Activated CD8-positive, alpha-beta memory T cell treated with anti-CD3 and anti-CD28 coated beads, Interleukin-2, amount 10 ng/mL, durations not matched to agents 7 days and 5 days (primary cell): Measurements from ENCODE around the gene RERE. TPM values are rescaled to one million over a fixed set of nuclear protein-coding genes. Genes with fewer than 3 reads are reported as not detected.

Experiments
- ATAC-seq: fragments of 150-1000 bp; cut with Tn5 transposase; one replicate; pipeline ENCODE4 v1.10.0; 2021; ENCODE audit warnings: moderate library complexity
- CTCF ChIA-PET: fragments of 350-600 bp; sonication (Branson Sonifier 250); formaldehyde crosslinking; loops from one replicate; lab custom pipeline; 2021; ENCODE audit warnings: antibody characterized with exemption; lab: Charles Lee
- DNase-seq: peaks from one replicate; pipeline ENCODE4 v3.0.0-alpha.2; 2020
- H3K27ac Mint-ChIP-seq: one replicate; pipeline ENCODE4 v1.8.0; 2021; ENCODE audit warnings: mild to moderate bottlenecking, mixed read lengths
- H3K27me3 Mint-ChIP-seq: one replicate; pipeline ENCODE4 v1.8.0; 2021; ENCODE audit warnings: mixed read lengths
- H3K36me3 Mint-ChIP-seq: one replicate; pipeline ENCODE4 v1.8.0; 2021; ENCODE audit warnings: mild to moderate bottlenecking, mixed read lengths
- H3K4me1 Mint-ChIP-seq: one replicate; pipeline ENCODE4 v1.8.0; 2021; ENCODE audit warnings: mixed read lengths
- H3K4me3 Mint-ChIP-seq: one replicate; pipeline ENCODE4 v1.8.0; 2021; ENCODE audit warnings: mild to moderate bottlenecking, moderate library complexity, mixed read lengths
- H3K9me3 Mint-ChIP-seq: one replicate; pipeline ENCODE4 v1.8.0; 2022; ENCODE audit warnings: low read depth, mixed read lengths
- total RNA-seq, 2 experiments: library from RNA; stranded (reverse); gene quantifications; one replicate each; pipeline ENCODE4 v1.2.3, GENCODE V29; 2021

Gene RERE
- total RNA-seq, 2 experiments from 2014 or later: 38.3 TPM

GRCh38 chr1:8478566-8478965 lies 338.9 kb downstream of the RERE start:
- Mint-ChIP-seq H3K4me3 (no peak overlapping the region), H3K4me1 (peaks cover 30% of the 10 kb centered on the region), H3K27ac (no peak overlapping the region), H3K9me3 (no peaks in the 10 kb centered on the region), H3K27me3 (no peaks in the 10 kb centered on the region), H3K36me3 (peaks cover 1% of the 10 kb centered on the region)
- DNase-seq (no peak), ATAC-seq (no peak)
- CTCF ChIA-PET: interaction anchor here (0.9 kb wide), 1 partner anchor 13 kb away, joined by 3 read pairs; no protein-coding TSS in a partner anchor

GRCh38 chr1:8477983-8478362 lies 339.5 kb downstream of the RERE start:
- H3K4me3 Mint-ChIP-seq: no peak overlapping the region
- H3K9me3 Mint-ChIP-seq: no peaks in the 10 kb centered on the region
- peaks cover 1% of the 10 kb centered on the region for H3K36me3 Mint-ChIP-seq
- no peak overlapping the region for H3K27ac Mint-ChIP-seq
- H3K27me3 Mint-ChIP-seq: no peaks in the 10 kb centered on the region
- H3K4me1 Mint-ChIP-seq: peaks cover 36% of the 10 kb centered on the region
- no peak for DNase-seq
- no peak for ATAC-seq
- CTCF ChIA-PET: no interaction called here

- DNase-seq (peak; percentile 45), ATAC-seq (peak; percentile 72)
- no peak overlapping the region for H3K27ac Mint-ChIP-seq
- CTCF ChIA-PET: interaction anchor here (1.2 kb wide), 1 partner anchor 9 kb away, joined by 3 read pairs; no protein-coding TSS in a partner anchor
- H3K9me3 Mint-ChIP-seq: no peaks in the 10 kb centered on the region
- H3K4me3 Mint-ChIP-seq: no peak overlapping the region
- no peaks in the 10 kb centered on the region for H3K27me3 Mint-ChIP-seq
- H3K36me3 Mint-ChIP-seq: peaks cover 1% of the 10 kb centered on the region
- H3K4me1 Mint-ChIP-seq: peaks cover 42% of the 10 kb centered on the region
Observed at GRCh38 chr1:8477166-8477982, 340.1 kb downstream of the RERE start.

- no peaks in the 10 kb centered on the region for H3K9me3 Mint-ChIP-seq
- no peak overlapping the region for H3K4me3 Mint-ChIP-seq
- ATAC-seq: no peak
- peaks cover 1% of the 10 kb centered on the region for H3K36me3 Mint-ChIP-seq
- H3K27ac Mint-ChIP-seq: no peak overlapping the region
- H3K27me3 Mint-ChIP-seq: no peaks in the 10 kb centered on the region
- DNase-seq: no peak
- peaks cover 45% of the 10 kb centered on the region for H3K4me1 Mint-ChIP-seq
- CTCF ChIA-PET: no interaction called here
Observed at GRCh38 chr1:8476006-8476405, 341.4 kb downstream of the RERE start.

- ATAC-seq (no peak), DNase-seq (no peak)
- Mint-ChIP-seq H3K27me3 (no peaks in the 10 kb centered on the region), H3K36me3 (peaks cover 1% of the 10 kb centered on the region), H3K4me3 (no peak overlapping the region), H3K4me1 (peaks cover 45% of the 10 kb centered on the region), H3K27ac (no peak overlapping the region), H3K9me3 (no peaks in the 10 kb centered on the region)
- CTCF ChIA-PET: interaction anchor here (0.8 to 1.3 kb wide), 2 partner anchors 77 to 374 kb away, joined by 3 to 4 read pairs; no protein-coding TSS in a partner anchor
Observed at GRCh38 chr1:8474369-8474768, 343.1 kb downstream of the RERE start.

- H3K27me3 Mint-ChIP-seq: no peaks in the 10 kb centered on the region
- DNase-seq (no peak), ATAC-seq (no peak)
- peaks cover 1% of the 10 kb centered on the region for H3K36me3 Mint-ChIP-seq
- H3K27ac Mint-ChIP-seq: no peak overlapping the region
- no peaks in the 10 kb centered on the region for H3K9me3 Mint-ChIP-seq
- H3K4me1 Mint-ChIP-seq: peaks cover 45% of the 10 kb centered on the region
- CTCF ChIA-PET: interaction anchor here (0.8 to 1.3 kb wide), 2 partner anchors 77 to 375 kb away, joined by 3 to 4 read pairs; no protein-coding TSS in a partner anchor
- H3K4me3 Mint-ChIP-seq: no peak overlapping the region
Observed at GRCh38 chr1:8473891-8474300, 343.5 kb downstream of the RERE start.

- ATAC-seq: no peak
- CTCF ChIA-PET: interaction anchor here (0.8 to 1.3 kb wide), 3 partner anchors 60 to 376 kb away, joined by 3 to 4 read pairs (median 3); no protein-coding TSS in a partner anchor
- Mint-ChIP-seq H3K4me1 (peaks cover 45% of the 10 kb centered on the region), H3K9me3 (no peaks in the 10 kb centered on the region), H3K27ac (no peak overlapping the region), H3K27me3 (no peaks in the 10 kb centered on the region), H3K36me3 (peaks cover 1% of the 10 kb centered on the region), H3K4me3 (no peak overlapping the region)
- no peak for DNase-seq
Observed at GRCh38 chr1:8473121-8473875, 344.1 kb downstream of the RERE start.

GRCh38 chr1:8472668-8473067 lies 344.8 kb downstream of the RERE start:
- peak; percentile 62 for DNase-seq
- Mint-ChIP-seq H3K4me3 (no peak overlapping the region), H3K9me3 (no peaks in the 10 kb centered on the region), H3K4me1 (peaks cover 40% of the 10 kb centered on the region), H3K27ac (no peak overlapping the region), H3K27me3 (no peaks in the 10 kb centered on the region), H3K36me3 (peaks cover 1% of the 10 kb centered on the region)
- CTCF ChIA-PET: interaction anchor here (0.7 to 1.2 kb wide), 4 partner anchors 42 to 61 kb away, joined by 3 to 4 read pairs (median 3); no protein-coding TSS in a partner anchor
- ATAC-seq: peak; percentile 71

- Mint-ChIP-seq H3K9me3 (no peaks in the 10 kb centered on the region), H3K4me1 (peaks cover 30% of the 10 kb centered on the region), H3K4me3 (no peak overlapping the region), H3K27ac (no peak overlapping the region), H3K36me3 (no peaks in the 10 kb centered on the region), H3K27me3 (no peaks in the 10 kb centered on the region)
- ATAC-seq: no peak
- DNase-seq: no peak
- CTCF ChIA-PET: interaction anchor here (1.2 kb wide), 1 partner anchor 40 kb away, joined by 4 read pairs; no protein-coding TSS in a partner anchor
Observed at GRCh38 chr1:8471451-8471850, 346.0 kb downstream of the RERE start.

GRCh38 chr1:8468751-8469150 lies 348.7 kb downstream of the RERE start:
- H3K9me3 Mint-ChIP-seq: no peaks in the 10 kb centered on the region
- H3K27ac Mint-ChIP-seq: no peak overlapping the region
- H3K4me1 Mint-ChIP-seq: peaks cover 17% of the 10 kb centered on the region
- DNase-seq (no peak), ATAC-seq (no peak)
- CTCF ChIA-PET: interaction anchor here (1.0 to 1.7 kb wide), 3 partner anchors 8 to 380 kb away, joined by 3 to 5 read pairs (median 4); no protein-coding TSS in a partner anchor
- no peak overlapping the region for H3K4me3 Mint-ChIP-seq
- H3K27me3 Mint-ChIP-seq: no peaks in the 10 kb centered on the region
- H3K36me3 Mint-ChIP-seq: no peaks in the 10 kb centered on the region

- Mint-ChIP-seq H3K27me3 (no peaks in the 10 kb centered on the region), H3K9me3 (no peaks in the 10 kb centered on the region), H3K27ac (no peak overlapping the region), H3K4me3 (no peak overlapping the region), H3K4me1 (peaks cover 3% of the 10 kb centered on the region), H3K36me3 (no peaks in the 10 kb centered on the region)
- CTCF ChIA-PET: no interaction called here
- ATAC-seq (no peak), DNase-seq (no peak)
Observed at GRCh38 chr1:8467308-8467707, 350.1 kb downstream of the RERE start.

GRCh38 chr1:8465692-8466091 lies 351.7 kb downstream of the RERE start:
- Mint-ChIP-seq H3K36me3 (no peaks in the 10 kb centered on the region), H3K27ac (no peak overlapping the region), H3K27me3 (no peaks in the 10 kb centered on the region), H3K9me3 (no peaks in the 10 kb centered on the region), H3K4me3 (no peak overlapping the region), H3K4me1 (no peaks in the 10 kb centered on the region)
- no peak for ATAC-seq
- no peak for DNase-seq
- CTCF ChIA-PET: interaction anchor here (0.8 to 2.0 kb wide), 2 partner anchors 12 to 13 kb away, joined by 3 to 6 read pairs; no protein-coding TSS in a partner anchor

- H3K4me1 Mint-ChIP-seq: no peaks in the 10 kb centered on the region
- no peak overlapping the region for H3K4me3 Mint-ChIP-seq
- no peaks in the 10 kb centered on the region for H3K9me3 Mint-ChIP-seq
- DNase-seq (no peak), ATAC-seq (no peak)
- no peaks in the 10 kb centered on the region for H3K27me3 Mint-ChIP-seq
- no peak overlapping the region for H3K27ac Mint-ChIP-seq
- CTCF ChIA-PET: interaction anchor here (0.8 to 2.0 kb wide), 3 partner anchors 11 to 384 kb away, joined by 3 to 6 read pairs (median 3); no protein-coding TSS in a partner anchor
- no peaks in the 10 kb centered on the region for H3K36me3 Mint-ChIP-seq
Observed at GRCh38 chr1:8465013-8465412, 352.4 kb downstream of the RERE start.
